A549 (cell line): ENCODE results near the gene TESK2. TPM values are rescaled to one million over a fixed set of nuclear protein-coding genes. Genes with fewer than 3 reads are reported as not detected.
A peak's percentile ranks its signal among the peaks of the same experiment; 100 is the strongest.

Source experiments
- ATAC-seq, 2 experiments: fragments of 200-7000 bp in 1 of 2; fragments of >200 bp in 1 of 2; cut with Nextera tagmentation in 1 of 2; cut with Tn5 transposase in 1 of 2; 3 replicates each; pipeline versions ENCODE4 v1.8.0 to v1.9.1; 2018 to 2020; ENCODE audit warnings: mild to moderate bottlenecking in 1 of 2, moderate library complexity in 1 of 2
- CTCF ChIA-PET: fragments of 300-600 bp; sonication (Branson Sonifier 250); formaldehyde crosslinking; extraction: SDS; loops from one replicate; lab custom pipeline; 2021; ENCODE audit warnings: antibody characterized with exemption, inconsistent platforms; lab: Yijun Ruan, JAX
- POLR2A ChIA-PET: fragments of 350-600 bp; formaldehyde crosslinking; extraction: SDS; loops from one replicate; lab custom pipeline; 2021; ENCODE audit warnings: antibody characterized with exemption, inconsistent platforms; lab: Yijun Ruan, JAX
- DNase-seq, 2 experiments: peaks; one replicate each; pipeline versions ENCODE4 v3.0.0 to v3.0.0-alpha.2; 2011 to 2016; ENCODE audit warnings: low read depth in 1 of 2, low spot score in 1 of 2
- FAIRE-seq: peaks from 2 replicates; lab custom pipeline; 2011; peaks lifted over from hg19 to GRCh38; lab: Jason Lieb, UNC
- H3K27ac ChIP-seq, 2 experiments: fragments of >200 bp; sonication (Bioruptor Twin); formaldehyde crosslinking; 3 replicates each; pipeline ENCODE4 v1.5.1; 2016 to 2017
- H3K4me1 ChIP-seq: fragments of >200 bp; sonication (Bioruptor Twin); formaldehyde crosslinking; 3 replicates; pipeline ENCODE4 v1.6.1; 2016
- H3K4me2 ChIP-seq: fragments of >200 bp; sonication (Bioruptor Twin); formaldehyde crosslinking; 3 replicates; pipeline ENCODE4 v1.6.1; 2016
- H3K4me3 ChIP-seq: fragments of >200 bp; sonication (Bioruptor Twin); formaldehyde crosslinking; 3 replicates; pipeline ENCODE4 v1.5.1; 2016
- H3K9me3 ChIP-seq: fragments of >200 bp; sonication (Bioruptor Twin); formaldehyde crosslinking; 3 replicates; pipeline ENCODE4 v1.6.1; 2016
- BHLHE40 ChIP-seq: IDR thresholded peaks from 2 replicates; pipeline ENCODE4 v1.6.1; 2012; ENCODE audit warnings: low read depth, low read length, inconsistent platforms
- CBX2 ChIP-seq: fragments of 200-600 bp; sonication (generic); IDR thresholded peaks from 2 replicates; pipeline ENCODE4 v1.6.1; 2016; ENCODE audit warnings: low read depth, mild to moderate bottlenecking, borderline replicate concordance
- CBX8 ChIP-seq: fragments of 200-600 bp; sonication (generic); IDR thresholded peaks from 2 replicates; pipeline ENCODE4 v1.6.1; 2016
- CEBPB ChIP-seq, 2 experiments: fragments of >200 bp in 1 of 2; sonication (Bioruptor Twin) in 1 of 2; formaldehyde crosslinking in 1 of 2; IDR thresholded peaks; 2 replicates each; pipeline ENCODE4 v1.6.1; 2012 to 2016
- CHD2 ChIP-seq: fragments of 150-350 bp; IDR thresholded peaks from 2 replicates; pipeline ENCODE4 v1.6.1; 2014; ENCODE audit warnings: low read length; ENCODE audit not compliant: partially characterized antibody
- CHD4 ChIP-seq: fragments of 200-600 bp; sonication (generic); IDR thresholded peaks from 2 replicates; pipeline ENCODE4 v1.6.1; 2016; ENCODE audit warnings: antibody characterized with exemption, mild to moderate bottlenecking, borderline replicate concordance
- EHF ChIP-seq: fragments of 250-450 bp; sonication (Bioruptor Pico); IDR thresholded peaks from 2 replicates; pipeline ENCODE4 v1.5.0; 2020; ENCODE audit warnings: mild to moderate bottlenecking
- EHMT2 ChIP-seq: fragments of 200-600 bp; sonication (generic); IDR thresholded peaks from 2 replicates; pipeline ENCODE4 v1.6.1; 2016; ENCODE audit warnings: antibody characterized with exemption, low read depth, mild to moderate bottlenecking, moderate library complexity
- ESRRA ChIP-seq: fragments of 150-350 bp; IDR thresholded peaks from 2 replicates; pipeline ENCODE4 v1.6.1; 2014; ENCODE audit warnings: mild to moderate bottlenecking, low read length, borderline replicate concordance
- FOSB ChIP-seq: fragments of 250-450 bp; sonication (Bioruptor Pico); IDR thresholded peaks from 2 replicates; pipeline ENCODE4 v1.5.0; 2020; ENCODE audit warnings: mild to moderate bottlenecking, moderate library complexity
- GATA3 ChIP-seq: IDR thresholded peaks from 2 replicates; pipeline ENCODE4 v1.6.1; 2012; ENCODE audit warnings: borderline replicate concordance
- HDAC2 ChIP-seq: fragments of 200-600 bp; sonication (generic); IDR thresholded peaks from 2 replicates; pipeline ENCODE4 v1.6.1; 2016
- HES2 ChIP-seq: fragments of >200 bp; sonication (Bioruptor Twin); formaldehyde crosslinking; IDR thresholded peaks from 2 replicates; pipeline ENCODE4 v1.6.1; 2016
- HOXA7 ChIP-seq: fragments of 250-450 bp; sonication (Bioruptor Pico); IDR thresholded peaks from 2 replicates; pipeline ENCODE4 v1.5.0; 2020; ENCODE audit warnings: mild to moderate bottlenecking, moderate library complexity
- HOXB5 ChIP-seq: fragments of 250-450 bp; sonication (Bioruptor Pico); IDR thresholded peaks from 2 replicates; pipeline ENCODE4 v1.5.0; 2020; ENCODE audit warnings: mild to moderate bottlenecking, moderate library complexity
- JUN ChIP-seq, 2 experiments: fragments of >200 bp; sonication (Bioruptor Twin); formaldehyde crosslinking; IDR thresholded peaks; 2 replicates in 1 of 2; 3 replicates in 1 of 2; pipeline ENCODE4 v1.6.1; 2016 to 2017
- KDM1A ChIP-seq: fragments of 200-600 bp; sonication (generic); IDR thresholded peaks from 2 replicates; pipeline ENCODE4 v1.6.1; 2016; ENCODE audit warnings: low read depth, mild to moderate bottlenecking
- MAFK ChIP-seq: fragments of 450-650 bp; IDR thresholded peaks from 2 replicates; pipeline ENCODE4 v1.6.1; 2014; ENCODE audit not compliant: partially characterized antibody
- MYC ChIP-seq: IDR thresholded peaks from 2 replicates; pipeline ENCODE4 v1.6.1; 2012; ENCODE audit warnings: mild to moderate bottlenecking, inconsistent platforms, low read length, improper control_type of control experiment, borderline replicate concordance
- POLR2A ChIP-seq: IDR thresholded peaks from 2 replicates; pipeline ENCODE4 v1.6.1; 2012; ENCODE audit warnings: mild to moderate bottlenecking, low read length
- POLR2AphosphoS2 ChIP-seq: conservative IDR thresholded peaks from 2 replicates; pipeline ENCODE4 v1.6.1; 2012; ENCODE audit warnings: low read length, improper control_type of control experiment, inconsistent platforms
- RAD21 ChIP-seq, 2 experiments: fragments of >200 bp in 1 of 2; sonication (Bioruptor Twin) in 1 of 2; formaldehyde crosslinking in 1 of 2; IDR thresholded peaks in 1 of 2; conservative IDR thresholded peaks in 1 of 2; 2 replicates in 1 of 2; 3 replicates in 1 of 2; pipeline ENCODE4 v1.6.1; 2012 to 2018; ENCODE audit warnings: inconsistent platforms in 1 of 2
- RARB ChIP-seq: fragments of 250-450 bp; sonication (Bioruptor Pico); IDR thresholded peaks from 2 replicates; pipeline ENCODE4 v1.8.0; 2021; ENCODE audit warnings: mild to moderate bottlenecking, moderate library complexity
- RNF2 ChIP-seq: fragments of 200-600 bp; sonication (generic); IDR thresholded peaks from 2 replicates; pipeline ENCODE4 v1.6.1; 2016; ENCODE audit warnings: low read depth, mild to moderate bottlenecking, antibody characterized with exemption, moderate library complexity, borderline replicate concordance
- SMC3 ChIP-seq: fragments of >200 bp; sonication (Bioruptor Twin); formaldehyde crosslinking; IDR thresholded peaks from 3 replicates; pipeline ENCODE4 v1.6.1; 2018; ENCODE audit warnings: inconsistent platforms
- TFCP2L1 ChIP-seq: fragments of 250-450 bp; sonication (Bioruptor Pico); IDR thresholded peaks from 2 replicates; pipeline ENCODE4 v1.5.0; 2021; ENCODE audit warnings: mild to moderate bottlenecking
- ZSCAN20 ChIP-seq: fragments of 250-450 bp; sonication (Bioruptor Pico); IDR thresholded peaks from 2 replicates; pipeline ENCODE4 v1.8.0; 2022; ENCODE audit warnings: mild to moderate bottlenecking, moderate library complexity
- WGBS: methylation state at CpG from one replicate; pipeline ENCODE4 v1.1.6; 2017; ENCODE audit errors: missing lambda C conversion rate; 5-methylcytosine and 5-hydroxymethylcytosine counted together
- polyA plus RNA-seq, 4 experiments: library from polyadenylated mRNA; depleted of rRNA in 3 of 4; stranded (reverse); fragments of >200 nt; fragmentation: RNase III in 1 of 4; extraction: RNeasy Plus Mini Kit Qiagen cat#74134 plus additional on column Dnase treatment in 1 of 4; gene quantifications; 2 replicates in 3 of 4; 3 replicates in 1 of 4; pipeline ENCODE4 v1.2.3, GENCODE V29; 2011 to 2017
- TF ChIP-seq, protein P1 (sequence below): fragments of 250-450 bp; sonication (Bioruptor Pico); IDR thresholded peaks from 2 replicates; pipeline ENCODE4 v1.5.0; 2020; ENCODE audit warnings: low read depth, mild to moderate bottlenecking, moderate library complexity

Gene TESK2
- polyA plus RNA-seq, 2 of the 4 experiments (the other 2 are of a cell fraction), result 0.22 to 0.48 TPM

GRCh38 chr1:45403718-45404117, 87.2 kb downstream of the TESK2 start:
- CTCF ChIA-PET, result interaction anchor here (0.6 to 1.1 kb wide), 2 partner anchors 8 to 532 kb away, joined by 3 read pairs; no protein-coding TSS in a partner anchor
- no peak for DNase-seq
- Histone ChIP-seq H3K4me3 (no peak overlapping the region), H3K27ac (no peak overlapping the region), H3K9me3 (no peaks in the 10 kb centered on the region), H3K4me1 (no peaks in the 10 kb centered on the region), H3K4me2 (no peak overlapping the region)
- TF ChIP-seq CHD2 (no peak), MAFK (peak; percentile 62)
- no peak for FAIRE-seq
- no peak for ATAC-seq
- POLR2A ChIA-PET, result no interaction called here
- 58% methylated on average over 1 of the region's 1 CpG for WGBS

DNA sequence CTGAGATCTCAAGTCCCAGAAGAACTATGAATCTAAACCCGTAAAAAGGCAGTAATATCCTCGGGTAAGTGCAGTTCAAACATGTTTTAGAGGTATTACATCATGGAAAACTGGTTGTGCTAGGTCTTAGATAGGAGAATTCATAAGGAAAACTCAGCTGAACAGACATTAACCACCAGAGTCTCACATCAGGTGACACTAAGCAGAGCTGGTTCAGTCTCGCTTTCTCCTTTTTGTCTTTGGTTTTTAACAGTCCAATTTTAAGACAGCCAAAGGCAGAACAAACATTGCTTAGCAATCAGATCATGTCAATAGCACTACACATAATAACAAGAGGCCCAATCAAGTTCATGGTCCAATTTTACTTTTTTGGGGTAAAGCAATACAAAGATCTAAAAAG, 87.7 kb downstream of the TESK2 start:
- POLR2A ChIA-PET, result no interaction called here
- WGBS, result 54% methylated on average over 3 of the region's 3 CpGs
- DNase-seq (no peak), ATAC-seq (no peak), FAIRE-seq (no peak)
- Histone ChIP-seq H3K4me1 (no peaks in the 10 kb centered on the region), H3K27ac (no peak overlapping the region), H3K4me2 (no peak overlapping the region), H3K4me3 (no peak overlapping the region), H3K9me3 (no peaks in the 10 kb centered on the region)
- TF ChIP-seq HES2 (no peak), FOSB (CRISPR knock-in tag) (no peak), HOXA7 (no peak), SMC3 (no peak), POLR2AphosphoS2 (no peak), CEBPB (IDR thresholded peaks at IDR 0.05) (no peak), EHF (CRISPR knock-in tag) (no peak), BHLHE40 (no peak), RARB (CRISPR knock-in tag) (no peak), GATA3 (no peak), KDM1A (no peak), HDAC2 (no peak), HOXB5 (CRISPR knock-in tag) (no peak), CHD4 (no peak)
- CTCF ChIA-PET, result interaction anchor here (0.6 to 1.1 kb wide), 2 partner anchors 9 to 363 kb away, joined by 3 to 4 read pairs; no protein-coding TSS in a partner anchor

DNA sequence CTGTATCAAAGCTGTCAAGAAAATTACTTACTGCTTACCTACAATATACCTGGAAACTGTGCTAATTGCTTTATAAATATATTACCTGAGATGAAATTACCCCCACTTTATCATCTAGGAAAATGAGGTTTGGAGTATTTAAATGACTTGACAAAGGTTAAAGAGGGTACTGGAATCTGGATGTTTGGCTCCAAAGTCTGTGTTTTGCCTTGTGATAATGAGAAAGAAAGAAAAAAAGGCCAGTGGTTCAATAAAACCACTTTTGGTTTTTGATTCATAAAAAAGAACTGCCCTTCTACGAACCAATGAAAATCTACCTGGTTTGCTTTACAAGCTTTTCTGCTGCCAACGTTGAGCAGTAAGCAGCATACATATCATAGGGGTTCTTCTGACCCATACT, 89.4 kb downstream of the TESK2 start:
- Histone ChIP-seq H3K4me3 (no peak overlapping the region), H3K4me2 (no peak overlapping the region), H3K9me3 (no peaks in the 10 kb centered on the region), H3K27ac (no peak overlapping the region), H3K4me1 (no peaks in the 10 kb centered on the region)
- ATAC-seq, result no peak
- WGBS, result 52% methylated on average over 2 of the region's 2 CpGs
- no peak for FAIRE-seq
- DNase-seq, result no peak
- ChIA-PET CTCF (no interaction called here), POLR2A (no interaction called here)
- TF ChIP-seq ESRRA (no peak), CBX8 (no peak), SMC3 (no peak), CBX2 (no peak), RAD21 (conservative IDR thresholded peaks at IDR 0.05 in 1 of 2, IDR thresholded peaks at IDR 0.05 in 1 of 2) (no peak), MYC (no peak), POLR2A (no peak), RNF2 (no peak), EHMT2 (no peak), ZSCAN20 (CRISPR knock-in tag) (no peak), FOSB (CRISPR knock-in tag) (no peak), TFCP2L1 (CRISPR knock-in tag) (no peak), JUN (IDR thresholded peaks at IDR 0.05) (no peak)
- TF ChIP-seq, protein P1, sequence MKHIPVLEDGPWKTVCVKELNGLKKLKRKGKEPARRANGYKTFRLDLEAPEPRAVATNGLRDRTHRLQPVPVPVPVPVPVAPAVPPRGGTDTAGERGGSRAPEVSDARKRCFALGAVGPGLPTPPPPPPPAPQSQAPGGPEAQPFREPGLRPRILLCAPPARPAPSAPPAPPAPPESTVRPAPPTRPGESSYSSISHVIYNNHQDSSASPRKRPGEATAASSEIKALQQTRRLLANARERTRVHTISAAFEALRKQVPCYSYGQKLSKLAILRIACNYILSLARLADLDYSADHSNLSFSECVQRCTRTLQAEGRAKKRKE, result no peak
